T-helper 2 cell treated with Interferon-gamma antibody and Interleukin-4, amounts not matched to agents 5 μg/mL and 100 μg/mL, for 36 hours (primary cell): ENCODE results near the gene FUT4.
"Not testable (repeated sequence)": the region's sequence is repeated elsewhere in the genome, so short reads cannot be mapped to it uniquely, and the experiment has no call there.

Source experiments
- DNase-seq: peaks from one replicate; pipeline ENCODE4 v3.0.0; 2021; ENCODE audit warnings: low spot score
- H3K27ac Mint-ChIP-seq: one replicate; pipeline ENCODE4 v1.8.0; 2021; ENCODE audit warnings: mild to moderate bottlenecking, mixed read lengths
- H3K27me3 Mint-ChIP-seq: one replicate; pipeline ENCODE4 v1.8.0; 2021; ENCODE audit warnings: low read depth, mixed read lengths
- H3K36me3 Mint-ChIP-seq: one replicate; pipeline ENCODE4 v1.8.0; 2021; ENCODE audit warnings: low read depth, mixed read lengths
- H3K4me1 Mint-ChIP-seq: one replicate; pipeline ENCODE4 v1.8.0; 2021; ENCODE audit warnings: low read depth, mixed read lengths
- H3K4me3 Mint-ChIP-seq: one replicate; pipeline ENCODE4 v1.8.0; 2022; ENCODE audit warnings: mild to moderate bottlenecking, moderate library complexity, mixed read lengths
- H3K9me3 Mint-ChIP-seq: one replicate; pipeline ENCODE4 v1.8.0; 2021; ENCODE audit warnings: mixed read lengths

The FUT4 gene

GRCh38 chr11:94563848-94564467 lies 20.2 kb downstream of the FUT4 start:
- no peak overlapping the region for H3K4me3 Mint-ChIP-seq
- H3K36me3 Mint-ChIP-seq = no peaks in the 10 kb centered on the region
- no peak overlapping the region for H3K27ac Mint-ChIP-seq
- H3K4me1 Mint-ChIP-seq = no peaks in the 10 kb centered on the region
- no peaks in the 10 kb centered on the region for H3K9me3 Mint-ChIP-seq
- no peak for DNase-seq
- peaks cover 3% of the 10 kb centered on the region for H3K27me3 Mint-ChIP-seq

DNA sequence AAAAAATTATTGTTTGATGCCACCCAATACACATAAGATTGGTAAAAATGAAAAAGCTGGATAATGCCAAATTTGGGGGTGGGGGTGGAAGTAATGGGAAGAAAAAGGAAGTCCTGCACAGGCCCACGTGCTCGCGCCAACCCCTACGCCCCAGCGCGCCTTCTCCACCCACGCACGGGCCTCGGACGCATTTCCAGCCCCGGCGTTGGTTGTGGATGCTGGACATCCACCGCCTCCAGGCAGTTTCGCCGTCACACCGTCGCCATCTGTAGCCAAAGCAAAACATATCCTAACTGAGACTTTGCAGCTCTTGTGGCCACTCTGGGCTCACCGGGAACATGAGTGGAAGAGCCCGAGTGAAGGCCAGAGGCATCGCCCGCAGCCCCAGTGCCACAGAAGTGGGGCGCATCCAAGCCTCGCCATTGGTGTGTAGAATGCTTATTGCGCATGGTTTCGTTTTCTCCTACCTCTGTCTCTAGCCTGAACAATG lies 23.5 kb downstream of the FUT4 start, which contains the start of gene PIWIL4:
PIWIL4 (plus strand) TSS at position 188 of the 490 bp plus-strand sequence; CDS start at position 339, 151 bp downstream.
- no peak for DNase-seq
- Mint-ChIP-seq H3K36me3 (no peaks in the 10 kb centered on the region), H3K9me3 (no peaks in the 10 kb centered on the region), H3K4me3 (no peak within 1 kb of the TSS), H3K27ac (no peak within 1 kb of the TSS), H3K27me3 (peaks cover 3% of the 10 kb centered on the region), H3K4me1 (no peaks in the 10 kb centered on the region)

DNA sequence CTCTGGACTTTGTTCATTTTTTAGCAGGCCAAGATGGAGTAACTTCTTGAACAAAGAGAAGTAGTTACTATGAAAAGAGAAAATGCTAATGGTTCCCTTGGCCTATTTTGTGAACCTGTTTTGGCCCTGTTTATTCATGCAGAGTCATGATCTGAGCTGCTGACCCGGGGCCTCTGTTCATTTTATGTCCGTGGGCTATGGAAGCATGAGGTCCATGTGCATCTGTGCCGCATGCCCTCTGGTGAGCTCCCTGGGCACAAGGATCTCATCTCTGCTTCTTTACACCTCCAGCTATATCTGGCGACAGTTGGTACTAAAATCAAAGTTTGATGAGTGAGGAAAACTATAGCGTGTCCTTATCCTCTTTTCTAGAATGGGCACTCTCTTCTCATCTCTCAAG lies 24.5 kb downstream of the FUT4 start:
- DNase-seq = no peak
- Mint-ChIP-seq H3K36me3 (no peaks in the 10 kb centered on the region), H3K27ac (no peak overlapping the region), H3K4me1 (no peaks in the 10 kb centered on the region), H3K27me3 (peaks cover 3% of the 10 kb centered on the region), H3K9me3 (no peaks in the 10 kb centered on the region), H3K4me3 (no peak overlapping the region)

- H3K27ac Mint-ChIP-seq = no peak overlapping the region
- H3K36me3 Mint-ChIP-seq = no peaks in the 10 kb centered on the region
These were observed 25.0 kb downstream of the FUT4 start for GRCh38 chr11:94568717-94569116.

GRCh38 chr11:94572975-94573374 lies 29.3 kb downstream of the FUT4 start:
- not testable (repeated sequence) for H3K4me3 Mint-ChIP-seq, H3K27ac Mint-ChIP-seq, H3K4me1 Mint-ChIP-seq, DNase-seq, H3K36me3 Mint-ChIP-seq, H3K27me3 Mint-ChIP-seq, H3K9me3 Mint-ChIP-seq

More at GRCh38 chr11:94568717-94569116, 25.0 kb downstream of the FUT4 start:
- H3K9me3 Mint-ChIP-seq = no peaks in the 10 kb centered on the region
- DNase-seq = no peak
- peaks cover 3% of the 10 kb centered on the region for H3K27me3 Mint-ChIP-seq
- no peak overlapping the region for H3K4me3 Mint-ChIP-seq
- H3K4me1 Mint-ChIP-seq = no peaks in the 10 kb centered on the region

GRCh38 chr11:94574193-94574961 lies 30.7 kb downstream of the FUT4 start:
- H3K27ac Mint-ChIP-seq = no peak overlapping the region

DNA sequence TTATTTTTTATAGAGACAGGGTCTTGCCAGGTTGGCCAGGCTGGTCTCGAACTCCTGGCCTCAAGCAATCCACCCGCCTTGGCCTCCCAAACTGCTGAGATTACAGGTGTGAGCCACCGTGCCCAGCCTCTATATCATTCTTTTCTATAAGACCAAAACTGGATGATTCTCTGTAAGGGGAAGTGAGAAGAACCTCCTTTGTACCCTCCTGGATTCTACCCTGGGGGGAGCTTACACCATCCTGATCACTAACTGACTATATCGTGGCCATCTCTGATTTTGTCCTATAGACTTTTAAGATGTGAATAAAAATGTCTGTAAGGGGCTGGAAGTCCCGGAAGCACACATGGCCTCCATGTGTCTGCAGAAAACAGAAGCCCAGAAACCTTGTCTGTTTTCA lies 32.6 kb downstream of the FUT4 start:
- Mint-ChIP-seq H3K27ac (no peak overlapping the region), H3K4me3 (no peak overlapping the region), H3K36me3 (no peaks in the 10 kb centered on the region), H3K27me3 (peaks cover 3% of the 10 kb centered on the region), H3K9me3 (no peaks in the 10 kb centered on the region), H3K4me1 (no peaks in the 10 kb centered on the region)
- DNase-seq = no peak

More at GRCh38 chr11:94574193-94574961, 30.7 kb downstream of the FUT4 start:
- no peak for DNase-seq
- Mint-ChIP-seq H3K27me3 (peaks cover 3% of the 10 kb centered on the region), H3K4me1 (no peaks in the 10 kb centered on the region), H3K36me3 (no peaks in the 10 kb centered on the region), H3K4me3 (no peak overlapping the region), H3K9me3 (no peaks in the 10 kb centered on the region)

GRCh38 chr11:94577841-94578240 lies 34.1 kb downstream of the FUT4 start:
- DNase-seq = no peak
- no peaks in the 10 kb centered on the region for H3K9me3 Mint-ChIP-seq
- H3K27me3 Mint-ChIP-seq = peaks cover 3% of the 10 kb centered on the region
- H3K27ac Mint-ChIP-seq = no peak overlapping the region
- no peak overlapping the region for H3K4me3 Mint-ChIP-seq
- H3K4me1 Mint-ChIP-seq = no peaks in the 10 kb centered on the region
- H3K36me3 Mint-ChIP-seq = no peaks in the 10 kb centered on the region

GRCh38 chr11:94581926-94582325 lies 38.2 kb downstream of the FUT4 start:
- Mint-ChIP-seq H3K27me3 (no peaks in the 10 kb centered on the region), H3K4me3 (no peak overlapping the region), H3K4me1 (no peaks in the 10 kb centered on the region), H3K27ac (no peak overlapping the region), H3K9me3 (no peaks in the 10 kb centered on the region), H3K36me3 (no peaks in the 10 kb centered on the region)
- DNase-seq = no peak

DNA sequence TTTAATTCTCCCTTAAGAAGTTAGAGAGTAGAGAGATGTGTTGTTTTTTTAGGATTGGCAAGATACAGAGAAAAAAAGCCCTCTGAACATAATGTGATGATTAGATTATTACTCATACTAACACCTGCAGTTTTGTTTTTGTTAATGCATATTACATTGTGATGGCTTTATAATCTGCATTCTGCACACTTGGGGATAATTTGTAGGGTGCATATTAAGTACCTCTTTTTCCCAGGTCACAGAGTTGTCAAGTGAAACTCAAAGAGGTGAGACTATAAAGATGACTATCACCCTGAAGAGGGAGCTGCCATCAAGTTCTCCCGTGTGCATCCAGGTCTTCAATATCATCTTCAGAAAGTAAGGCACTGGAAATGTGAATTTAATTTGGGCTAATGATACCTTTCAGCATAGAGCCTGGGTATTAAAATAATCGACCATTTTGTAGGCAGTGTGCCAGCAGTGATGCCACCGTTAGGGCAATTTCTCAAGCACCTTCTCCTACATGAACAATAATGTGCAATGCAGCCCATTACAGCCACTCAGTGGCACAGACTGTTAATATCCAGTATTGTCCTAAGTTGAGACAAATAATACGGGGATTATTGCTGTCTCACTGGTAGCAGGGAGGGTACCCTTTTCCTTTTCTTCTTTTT lies 39.6 kb downstream of the FUT4 start:
- Mint-ChIP-seq H3K9me3 (no peaks in the 10 kb centered on the region), H3K36me3 (no peaks in the 10 kb centered on the region), H3K4me3 (no peak overlapping the region), H3K4me1 (no peaks in the 10 kb centered on the region), H3K27me3 (no peaks in the 10 kb centered on the region), H3K27ac (no peak overlapping the region)
- DNase-seq = no peak

- Mint-ChIP-seq H3K36me3 (no peaks in the 10 kb centered on the region), H3K4me1 (no peaks in the 10 kb centered on the region), H3K27me3 (no peaks in the 10 kb centered on the region), H3K4me3 (no peak overlapping the region), H3K27ac (no peak overlapping the region), H3K9me3 (no peaks in the 10 kb centered on the region)
- DNase-seq = no peak
These were observed 40.3 kb downstream of the FUT4 start for GRCh38 chr11:94583866-94584500.

GRCh38 chr11:94584978-94585377 lies 41.3 kb downstream of the FUT4 start:
- no peak for DNase-seq
- no peaks in the 10 kb centered on the region for H3K9me3 Mint-ChIP-seq
- H3K27me3 Mint-ChIP-seq = no peaks in the 10 kb centered on the region
- no peak overlapping the region for H3K4me3 Mint-ChIP-seq
- H3K36me3 Mint-ChIP-seq = no peaks in the 10 kb centered on the region
- H3K27ac Mint-ChIP-seq = no peak overlapping the region
- no peaks in the 10 kb centered on the region for H3K4me1 Mint-ChIP-seq

DNA sequence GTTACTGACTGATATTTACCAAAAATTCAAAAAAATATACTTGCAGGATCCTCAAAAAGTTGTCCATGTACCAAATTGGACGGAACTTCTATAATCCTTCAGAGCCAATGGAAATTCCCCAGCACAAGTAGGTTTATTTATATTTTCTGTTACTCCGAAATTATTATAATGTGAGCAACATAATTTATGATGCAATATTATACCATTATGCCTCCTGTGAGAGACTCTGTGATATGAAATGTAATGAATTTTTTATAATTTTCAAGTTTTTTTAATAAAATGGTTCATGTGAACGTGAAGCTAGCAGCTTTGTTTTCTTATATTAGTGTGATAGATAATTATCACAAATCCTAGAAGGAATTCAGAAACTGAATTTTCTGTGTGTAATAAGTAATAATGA lies 41.7 kb downstream of the FUT4 start:
- no peaks in the 10 kb centered on the region for H3K9me3 Mint-ChIP-seq
- DNase-seq = no peak
- H3K4me1 Mint-ChIP-seq = no peaks in the 10 kb centered on the region
- H3K27ac Mint-ChIP-seq = no peak overlapping the region
- no peak overlapping the region for H3K4me3 Mint-ChIP-seq
- no peaks in the 10 kb centered on the region for H3K27me3 Mint-ChIP-seq
- H3K36me3 Mint-ChIP-seq = no peaks in the 10 kb centered on the region

DNA sequence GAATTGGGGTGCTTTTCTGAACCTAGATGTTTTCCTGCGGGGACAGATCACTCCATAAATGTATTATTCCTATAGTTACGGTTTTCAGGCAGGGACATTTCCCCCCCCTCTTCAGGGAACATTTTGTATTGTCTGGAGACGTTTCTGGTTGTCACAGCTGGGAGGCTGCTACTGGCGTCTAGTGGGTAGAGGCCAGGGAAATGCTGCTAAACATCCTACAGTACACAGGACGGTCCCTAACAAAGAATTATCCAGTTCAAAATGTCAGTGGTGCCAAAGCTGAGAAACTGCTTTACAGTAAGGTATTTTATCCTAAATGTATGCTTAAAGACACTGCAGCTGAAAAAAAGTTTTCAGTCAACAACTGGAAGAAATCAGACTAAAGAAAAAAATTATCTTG lies 42.8 kb downstream of the FUT4 start:
- no peak for DNase-seq
- Mint-ChIP-seq H3K27ac (no peak overlapping the region), H3K4me1 (no peaks in the 10 kb centered on the region), H3K9me3 (no peaks in the 10 kb centered on the region), H3K4me3 (no peak overlapping the region), H3K27me3 (no peaks in the 10 kb centered on the region), H3K36me3 (no peaks in the 10 kb centered on the region)
